Measurements from ENCODE around the gene IQGAP2.
"Not testable (repeated sequence)": the region's sequence is repeated elsewhere in the genome, so short reads cannot be mapped to it uniquely, and the experiment has no call there.

Gene IQGAP2

DNA sequence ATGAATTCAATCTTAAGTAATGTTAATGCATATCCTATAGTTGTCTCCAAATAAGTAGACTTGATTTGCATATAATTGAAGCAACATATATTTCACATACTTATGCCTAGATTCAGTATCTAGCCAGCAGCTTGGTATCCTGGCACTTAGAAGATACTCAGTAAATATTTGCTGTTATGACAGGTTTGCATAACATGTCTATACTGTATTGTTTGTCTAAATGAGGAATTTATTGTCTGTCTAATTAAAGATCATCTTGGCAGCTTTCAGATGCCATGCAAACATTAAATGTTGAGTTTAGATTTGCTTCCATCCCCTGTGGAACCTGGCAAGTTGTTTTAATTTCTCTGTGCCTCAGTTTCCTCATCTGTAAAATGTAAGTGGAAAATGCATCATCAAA lies 9.4 kb downstream of the IQGAP2 start:
- DNase-seq (ENCODE audit: low read depth) = no peak

DNA sequence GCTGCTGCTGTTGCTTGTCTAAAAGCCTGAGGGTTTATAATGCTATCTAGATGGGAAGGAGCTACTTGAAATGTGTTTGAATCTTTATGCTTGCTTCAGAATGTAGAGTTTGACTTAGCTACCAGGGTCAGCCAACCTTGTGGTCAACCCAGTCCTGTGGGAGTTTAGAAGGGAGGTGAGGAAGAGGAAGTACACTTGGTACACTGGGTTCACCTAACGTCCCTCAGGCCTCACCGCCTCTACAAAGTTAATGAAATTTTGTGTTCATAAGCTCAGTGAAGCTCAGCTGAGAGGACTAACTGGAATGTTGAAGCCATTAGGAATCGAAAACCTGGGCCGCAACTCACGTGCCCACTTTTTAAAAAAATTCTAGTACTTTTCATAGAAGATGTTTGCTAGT lies 10.7 kb downstream of the IQGAP2 start:
- DNase-seq (ENCODE audit: low read depth) = no peak

DNA sequence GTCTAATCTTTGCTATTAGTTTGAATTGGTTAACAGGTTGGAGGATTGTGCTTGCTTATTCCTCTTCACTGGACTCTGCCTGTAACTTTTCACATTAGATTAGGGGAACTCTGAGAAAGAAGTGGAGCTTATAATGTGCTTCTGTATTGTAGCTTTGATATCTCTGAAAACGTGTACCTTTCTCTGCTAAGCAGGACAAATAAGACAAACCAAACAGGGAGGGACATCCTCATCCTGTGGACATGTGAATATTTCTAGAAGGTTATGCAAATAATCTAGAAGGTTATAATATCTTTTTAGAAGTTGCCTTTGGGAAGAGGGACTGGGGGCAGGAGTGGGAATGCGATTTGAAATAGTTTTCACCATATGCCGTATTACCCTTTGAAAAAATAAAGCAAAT lies 11.7 kb downstream of the IQGAP2 start:
- DNase-seq (ENCODE audit: low read depth) = no peak

DNA sequence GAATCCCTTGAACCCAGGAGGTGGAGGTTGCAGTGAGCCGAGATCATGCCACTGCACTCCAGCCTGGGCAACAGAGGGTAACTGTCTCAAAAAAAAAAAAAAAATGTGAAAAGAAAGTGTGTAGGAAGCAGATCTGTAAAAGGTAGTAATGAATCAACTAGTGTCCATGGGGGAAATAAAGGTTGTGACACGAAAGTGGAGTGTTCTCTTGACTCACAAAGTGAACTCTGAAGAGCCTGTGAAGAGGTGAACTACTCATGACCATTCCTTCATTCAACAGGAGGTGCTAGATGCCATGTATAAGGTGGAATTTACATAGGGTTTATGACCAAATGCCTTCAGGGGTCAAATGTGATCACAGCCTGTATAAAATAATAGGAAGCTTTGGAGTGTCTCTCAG lies 12.8 kb downstream of the IQGAP2 start:
- no peak for DNase-seq (ENCODE audit: low read depth)

DNA sequence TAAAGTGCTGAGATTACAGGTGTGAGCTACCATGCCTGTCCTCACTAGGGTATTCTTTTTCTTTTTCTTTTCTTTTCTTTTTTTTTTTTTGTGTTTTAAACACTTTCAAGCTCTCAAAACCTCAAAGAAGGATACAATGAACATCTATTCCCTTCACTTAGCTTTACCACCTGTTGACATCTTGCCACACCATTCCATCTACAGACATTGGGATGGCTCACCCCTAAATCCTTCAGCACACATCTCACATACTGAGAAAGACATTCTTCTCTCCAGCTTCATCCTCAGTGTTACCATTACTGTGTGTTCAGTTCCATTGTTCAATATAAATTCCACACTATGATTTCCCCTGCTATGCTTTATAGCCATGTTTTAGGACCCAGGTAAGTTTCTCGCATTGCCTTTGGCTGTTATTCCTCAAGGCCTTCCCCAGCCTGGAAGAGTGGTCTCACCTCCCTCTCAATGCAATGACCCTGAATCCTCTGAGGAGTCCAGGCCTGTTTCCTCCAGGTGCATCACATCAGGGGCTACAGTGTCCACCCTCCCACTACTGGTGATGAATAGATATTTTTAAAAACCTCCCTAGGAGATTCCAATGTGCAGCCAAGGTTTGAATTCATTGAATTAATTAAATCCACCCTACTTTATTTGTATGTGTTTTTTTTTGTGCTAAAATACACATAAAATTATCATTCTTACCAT lies 16.7 kb downstream of the IQGAP2 start:
- DNase-seq (ENCODE audit: low read depth) = no peak

DNA sequence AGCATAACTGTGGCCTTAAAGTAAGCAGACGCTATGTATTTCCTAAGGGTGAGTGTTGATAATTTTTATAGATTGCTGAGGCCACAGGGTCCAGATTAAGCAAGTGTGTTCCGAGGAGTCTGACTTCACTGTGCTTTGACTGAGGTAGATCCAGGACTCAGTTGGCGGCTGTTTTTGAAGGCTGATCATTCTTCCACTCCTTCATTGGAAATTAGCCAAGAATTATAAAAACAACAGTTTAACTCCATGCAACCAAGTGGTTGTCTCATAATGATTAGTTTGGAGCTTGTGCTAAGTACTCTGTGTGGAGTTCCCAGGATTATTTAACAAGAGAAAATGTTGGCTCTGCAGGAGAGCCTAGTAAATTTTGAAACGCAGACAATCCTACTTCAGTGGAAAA lies 19.1 kb downstream of the IQGAP2 start:
- no peak for DNase-seq (ENCODE audit: low read depth)

DNA sequence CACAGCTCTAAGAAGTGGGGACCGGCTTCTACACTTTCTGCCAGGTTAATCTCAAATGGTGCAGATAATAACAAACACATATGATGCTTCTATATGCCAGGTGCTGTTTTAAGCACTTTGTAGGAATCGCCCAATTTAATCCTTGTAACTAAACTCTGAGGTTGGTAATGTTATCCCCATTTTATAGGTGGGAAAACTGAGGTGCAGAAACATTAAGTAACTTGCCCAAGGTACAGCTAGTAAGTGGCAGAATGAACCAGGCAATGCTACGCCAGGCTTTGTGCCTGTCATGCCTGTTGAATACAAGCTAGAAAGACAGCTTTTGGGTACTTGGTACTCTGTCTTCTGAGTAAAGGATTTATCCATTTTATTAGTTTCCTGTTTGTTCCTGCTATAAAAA lies 19.7 kb downstream of the IQGAP2 start:
- no peak for DNase-seq (ENCODE audit: low read depth)

DNA sequence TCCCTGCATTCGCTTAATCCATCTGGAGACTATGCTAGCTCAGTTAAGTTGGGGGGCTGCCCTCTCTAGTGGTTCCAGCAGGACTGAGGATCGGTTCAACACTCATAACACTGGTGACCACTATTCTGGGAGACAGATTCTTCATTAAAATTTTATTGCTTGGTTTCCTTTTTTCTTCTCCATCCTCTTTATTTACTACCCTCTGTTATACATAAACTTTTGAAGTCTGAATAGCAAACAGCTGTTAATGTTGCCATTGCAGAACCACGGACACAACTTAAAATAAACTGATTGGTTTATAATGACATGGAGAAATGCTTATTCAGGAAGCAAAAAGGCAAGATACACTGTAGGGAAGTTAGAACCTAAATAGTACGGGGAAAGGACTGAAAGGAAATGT lies 22.1 kb downstream of the IQGAP2 start:
- DNase-seq (ENCODE audit: low read depth) = no peak

DNA sequence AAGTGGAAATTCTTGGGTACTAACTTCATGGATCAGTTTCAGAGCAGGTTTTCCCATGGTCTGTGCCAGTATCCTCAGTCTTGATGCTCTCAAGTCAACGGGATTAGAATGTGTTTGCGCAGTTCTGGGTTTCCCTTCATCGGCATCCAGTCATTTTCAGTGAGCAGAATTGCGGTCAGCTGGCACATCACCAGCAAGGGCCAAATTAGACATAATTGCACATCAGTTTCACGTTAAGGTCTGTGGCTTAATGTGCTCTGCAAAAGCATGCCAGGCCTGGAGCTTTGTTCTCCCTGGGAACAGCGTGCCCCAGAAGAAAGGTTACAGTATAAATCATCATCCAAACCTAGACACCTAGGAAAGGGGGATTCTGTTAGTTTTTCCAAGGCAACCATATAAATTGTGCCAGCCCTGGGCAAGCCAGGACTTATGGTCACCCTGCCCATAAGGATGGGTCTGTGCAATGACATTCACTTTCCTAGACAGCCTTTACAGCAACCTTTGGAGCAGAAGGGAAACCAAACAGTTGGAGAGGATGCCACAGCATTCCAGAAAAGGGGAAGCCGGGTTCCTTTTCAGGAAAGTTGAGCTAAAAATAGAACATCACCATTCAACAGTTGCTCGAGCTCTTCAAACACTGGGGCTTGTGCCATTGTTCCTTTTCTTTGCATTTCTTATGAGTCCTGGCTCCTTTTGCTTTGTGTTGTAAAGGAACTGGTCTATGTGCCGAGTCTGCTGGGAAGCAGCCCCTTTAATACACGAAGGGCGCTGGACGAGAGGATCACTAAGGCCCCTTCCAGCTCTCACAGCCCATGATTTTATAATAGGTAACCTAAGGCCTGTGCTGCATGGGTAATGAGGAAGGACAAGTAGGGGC lies 23.1 kb downstream of the IQGAP2 start:
- no peak for DNase-seq (ENCODE audit: low read depth)

DNA sequence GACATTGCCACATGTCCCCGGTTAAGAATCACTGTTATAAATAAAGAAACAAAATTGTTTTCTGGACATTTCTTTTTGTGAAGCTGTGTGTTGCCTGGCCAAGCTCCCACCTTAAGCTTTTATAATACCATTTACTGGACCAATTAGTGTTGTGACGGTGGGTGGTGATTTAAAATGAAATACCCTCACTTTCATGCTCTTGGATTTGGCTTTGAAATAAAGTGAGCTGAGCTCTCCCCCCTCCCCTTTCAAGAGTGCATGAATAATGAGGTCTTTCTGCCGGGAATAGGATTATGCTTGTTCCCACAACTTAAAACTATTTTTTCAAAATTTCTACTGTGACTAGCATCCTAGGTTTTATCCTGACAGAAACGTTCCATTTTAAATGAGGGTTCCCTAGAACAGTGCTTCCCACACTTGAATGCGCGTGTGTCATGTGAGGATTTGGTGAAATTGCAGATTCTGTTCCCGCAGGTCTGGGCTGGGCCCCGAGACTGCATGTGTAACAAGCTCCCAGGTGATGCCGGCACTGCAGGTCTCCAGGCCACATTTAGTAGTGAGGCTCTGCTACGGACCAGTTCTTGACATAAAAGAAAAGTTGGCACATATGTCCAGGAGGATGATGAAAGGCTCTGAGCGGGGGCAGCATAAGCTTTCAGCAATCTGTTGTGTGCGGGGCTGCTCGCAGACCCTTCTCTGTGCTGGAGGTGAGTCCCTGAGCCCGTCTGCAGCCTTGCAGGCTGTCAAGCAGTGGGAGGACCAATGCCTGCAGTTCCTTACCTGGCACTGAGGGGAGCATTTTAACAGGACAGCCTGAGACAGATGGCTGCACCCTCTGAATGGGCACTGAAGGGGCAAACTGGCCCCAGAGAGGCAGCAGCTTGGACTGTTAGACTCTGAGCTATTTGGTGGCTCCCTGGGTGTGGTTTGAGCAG lies 24.4 kb downstream of the IQGAP2 start:
- no peak for DNase-seq (ENCODE audit: low read depth)

DNA sequence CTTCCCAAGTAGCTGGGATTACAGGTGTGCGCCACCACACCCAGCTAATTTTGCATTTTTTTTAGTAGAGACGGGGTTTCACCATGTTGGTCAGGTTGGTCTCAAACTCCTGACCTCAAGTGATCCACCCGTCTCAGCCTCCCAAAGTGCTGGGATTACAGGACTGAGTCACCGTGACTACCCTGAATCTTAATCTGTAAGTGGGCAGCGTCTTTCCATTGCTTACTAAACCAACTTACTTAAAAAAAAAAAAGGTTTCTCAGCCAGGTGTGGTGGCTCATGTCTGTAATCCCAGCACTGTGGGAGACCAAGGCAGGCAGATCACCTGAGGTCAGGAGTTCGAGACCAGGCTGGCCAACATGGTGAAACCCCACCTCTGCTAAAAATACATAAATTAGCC lies 25.5 kb downstream of the IQGAP2 start:
- DNase-seq (ENCODE audit: low read depth) = not testable (repeated sequence)

DNA sequence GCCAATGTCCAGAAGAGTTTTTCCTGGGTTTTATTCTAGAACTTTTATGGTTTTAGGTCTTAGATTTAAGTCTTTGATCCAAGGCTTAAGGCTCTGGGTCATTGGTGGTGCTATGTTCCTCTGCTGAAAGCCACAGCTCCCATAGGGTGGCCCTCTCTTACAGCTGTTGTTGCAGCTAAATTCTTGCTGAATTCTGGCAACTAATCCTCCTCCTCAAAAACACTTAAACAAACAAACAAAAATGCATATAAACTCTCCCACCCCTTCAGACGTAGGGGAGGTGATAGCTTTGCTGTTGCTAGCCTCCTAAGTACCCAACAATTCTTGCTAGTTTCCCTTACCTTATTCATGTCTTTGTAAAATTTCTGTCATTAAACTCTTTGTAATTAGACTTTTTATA lies 30.2 kb downstream of the IQGAP2 start:
- DNase-seq (ENCODE audit: low read depth) = no peak

DNA sequence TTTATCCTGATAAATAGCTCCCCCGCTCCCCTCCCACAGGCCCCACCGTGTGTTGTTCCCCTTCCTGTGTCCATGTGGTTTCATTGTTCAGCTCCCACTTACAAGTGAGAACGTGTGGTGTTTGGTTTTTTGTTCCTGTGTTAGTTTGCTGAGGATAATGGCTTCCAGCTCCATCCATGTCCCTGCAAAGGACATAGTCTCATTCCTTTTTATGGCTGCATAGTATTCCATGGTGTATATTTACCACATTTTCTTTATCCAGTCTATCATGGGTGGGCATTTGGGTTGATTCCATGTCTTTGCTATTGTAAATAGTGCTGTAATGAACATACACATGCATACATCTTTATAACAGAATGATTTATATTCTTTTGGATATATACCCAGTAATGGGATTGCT lies 34.4 kb downstream of the IQGAP2 start:
- not testable (repeated sequence) for DNase-seq (ENCODE audit: low read depth)

DNA sequence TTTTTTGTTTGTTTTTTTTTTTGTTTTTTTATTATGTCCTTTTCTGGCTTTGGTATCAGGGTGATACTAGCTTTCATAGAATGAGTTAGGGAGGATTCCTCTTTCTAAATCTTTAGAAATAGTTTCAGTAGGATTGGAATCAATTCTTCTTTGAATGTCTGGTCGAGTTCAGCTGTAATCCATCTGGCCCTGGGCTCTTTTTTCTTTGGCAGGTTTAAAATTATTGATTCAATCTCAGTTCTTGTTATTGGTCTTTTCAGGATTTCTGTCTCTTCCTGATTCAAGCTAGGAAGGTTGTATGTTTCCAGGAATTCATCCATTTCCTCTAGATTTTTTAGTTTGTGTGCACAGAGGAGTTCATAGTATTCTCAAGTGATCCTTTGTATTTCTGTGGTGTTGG lies 34.9 kb downstream of the IQGAP2 start:
- no peak for DNase-seq (ENCODE audit: low read depth)

DNA sequence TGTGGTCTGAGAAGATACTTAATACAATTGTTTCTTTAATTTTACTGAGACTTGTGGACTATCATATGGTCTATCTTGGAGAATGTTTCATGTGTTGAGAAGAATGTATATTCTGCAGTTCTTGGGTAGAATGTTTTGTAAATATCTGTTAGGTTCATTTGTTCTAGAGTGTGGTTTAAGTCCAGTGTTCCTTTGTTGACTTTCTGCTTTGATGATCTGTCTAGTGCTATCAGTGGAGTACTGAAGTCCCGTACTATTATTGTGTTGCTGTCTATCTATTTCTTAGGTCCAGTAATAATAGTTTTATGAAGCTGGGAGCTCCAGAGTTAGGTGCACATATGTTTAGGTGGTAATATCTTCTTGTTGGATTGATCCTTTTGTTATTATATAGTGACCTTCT lies 36.1 kb downstream of the IQGAP2 start:
- DNase-seq (ENCODE audit: low read depth) = no peak

DNA sequence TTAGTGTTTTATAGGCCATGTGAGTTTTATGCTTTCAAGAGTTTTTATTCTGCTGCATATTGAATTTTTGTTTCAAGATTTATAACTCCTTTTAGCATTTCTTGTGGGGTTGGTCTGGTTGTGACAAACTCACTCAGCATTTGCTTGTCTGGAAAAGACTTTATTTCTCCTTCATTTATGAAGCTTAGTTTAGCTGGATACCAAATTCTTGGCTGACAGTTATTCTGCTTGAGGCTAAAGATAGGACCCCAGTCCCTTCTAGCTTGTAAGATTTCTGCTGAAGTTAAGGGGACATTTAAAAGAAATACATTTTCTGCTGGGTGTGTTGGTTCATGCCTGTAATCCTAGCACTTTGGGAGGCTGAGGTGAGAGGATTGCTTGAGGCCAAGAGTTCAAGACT lies 36.8 kb downstream of the IQGAP2 start:
- no peak for DNase-seq (ENCODE audit: low read depth)

DNA sequence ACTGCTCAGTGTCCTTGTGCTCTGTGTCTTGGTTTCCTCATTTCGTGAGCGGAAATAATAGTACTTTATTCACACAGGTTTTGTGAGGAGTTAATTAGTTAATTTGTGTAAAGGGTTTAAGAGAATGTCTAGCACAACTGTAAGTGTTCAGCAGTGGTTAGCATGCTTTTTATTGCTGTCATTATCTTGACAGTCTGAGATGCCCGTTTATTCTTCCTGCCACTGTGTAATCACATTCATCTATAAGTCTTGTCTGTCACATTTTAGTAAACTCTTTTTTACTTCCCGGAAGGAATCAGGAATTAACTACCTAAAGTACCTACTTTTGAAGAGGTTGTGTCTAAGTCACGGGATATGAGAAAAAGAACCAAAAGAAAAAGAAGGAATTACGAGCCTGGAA lies 38.0 kb downstream of the IQGAP2 start:
- no peak for DNase-seq (ENCODE audit: low read depth)

DNA sequence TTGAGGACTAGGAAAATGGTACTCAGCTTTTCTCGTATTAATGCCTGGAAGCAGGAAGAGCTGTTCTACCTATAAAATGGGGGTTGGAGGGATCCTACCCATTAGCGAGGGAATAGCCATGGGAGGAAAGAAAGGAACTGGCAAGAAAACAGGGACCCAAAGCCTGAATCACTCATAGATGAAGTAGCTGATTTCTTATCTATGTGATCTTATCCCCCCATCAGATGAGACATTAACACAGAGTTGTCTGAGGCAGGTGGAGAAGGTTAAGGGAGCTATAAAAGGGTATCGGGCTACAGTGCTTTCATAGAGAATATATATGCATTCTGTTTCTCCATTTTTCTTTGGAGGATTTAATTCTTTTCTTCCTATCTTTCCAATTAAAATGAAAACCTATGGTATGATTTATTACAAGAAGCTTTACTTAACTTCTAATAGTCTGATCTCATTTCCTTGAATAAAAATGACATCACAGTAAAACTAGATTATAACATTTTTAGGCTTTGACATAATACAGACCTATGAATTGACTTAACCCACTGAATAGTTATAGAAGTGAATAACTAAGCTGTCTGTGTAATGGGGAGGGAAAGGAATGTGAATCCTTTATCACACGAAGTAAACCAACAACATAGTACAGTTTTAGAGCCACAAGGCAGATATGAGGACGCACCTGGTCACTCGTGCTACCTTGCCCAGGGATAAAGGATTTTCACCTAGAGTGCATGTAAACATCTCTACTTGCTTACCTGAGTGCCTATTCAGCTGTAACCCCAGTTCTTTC lies 39.0 kb downstream of the IQGAP2 start:
- no peak for DNase-seq (ENCODE audit: low read depth)

DNA sequence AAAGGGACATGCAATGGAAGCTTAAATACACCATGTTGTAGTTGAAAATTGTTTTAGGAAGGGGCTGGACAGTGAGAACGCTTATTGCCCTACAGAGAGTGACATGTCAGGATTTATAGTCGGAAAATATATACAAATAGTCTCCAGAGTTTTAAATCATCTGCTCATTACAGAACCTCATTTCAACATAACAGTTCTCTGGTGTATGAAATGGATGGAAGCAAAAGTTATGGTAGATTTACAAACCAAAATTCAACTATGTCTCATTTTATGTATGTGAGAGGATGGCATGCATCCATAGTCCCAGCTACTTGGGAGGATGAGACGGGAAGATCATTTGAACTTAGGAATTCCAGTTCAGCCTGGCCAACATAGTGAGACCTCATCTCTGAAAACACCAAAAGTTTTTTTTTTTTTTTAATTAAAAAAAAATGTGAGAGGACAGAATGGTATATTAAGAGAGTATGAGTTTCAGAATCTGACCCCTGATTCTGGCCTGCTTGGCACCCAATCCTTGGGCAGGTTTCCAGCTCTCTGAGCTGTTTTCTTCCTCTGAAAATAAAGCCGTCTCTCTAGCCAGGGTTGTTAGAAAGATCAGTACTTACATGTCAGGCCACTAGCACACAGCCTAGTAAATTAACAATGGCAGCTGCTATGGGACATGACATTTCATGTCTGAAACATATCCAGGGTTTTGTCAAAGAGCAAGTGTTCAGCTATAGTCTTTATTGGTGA lies 40.1 kb downstream of the IQGAP2 start:
- DNase-seq (ENCODE audit: low read depth) = no peak

DNA sequence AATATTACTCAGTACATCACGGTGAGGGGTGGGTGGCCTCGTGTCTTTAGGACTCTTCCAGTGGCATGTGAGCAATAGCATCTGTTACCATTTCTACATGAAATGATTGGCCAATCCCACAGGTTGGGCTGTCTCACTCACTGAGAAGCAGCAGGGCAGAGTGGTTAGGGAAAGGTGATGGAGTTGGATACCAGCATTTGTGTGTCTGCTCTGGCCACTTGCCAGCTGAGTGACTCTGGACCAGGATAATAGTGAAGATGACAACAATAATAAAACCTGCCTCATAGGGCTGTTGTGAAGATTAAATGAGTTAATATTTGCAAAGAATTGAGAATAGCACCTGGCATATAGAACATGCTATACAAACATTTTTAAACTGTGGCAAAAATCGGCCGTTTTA lies 42.0 kb downstream of the IQGAP2 start:
- DNase-seq (ENCODE audit: low read depth) = no peak

DNA sequence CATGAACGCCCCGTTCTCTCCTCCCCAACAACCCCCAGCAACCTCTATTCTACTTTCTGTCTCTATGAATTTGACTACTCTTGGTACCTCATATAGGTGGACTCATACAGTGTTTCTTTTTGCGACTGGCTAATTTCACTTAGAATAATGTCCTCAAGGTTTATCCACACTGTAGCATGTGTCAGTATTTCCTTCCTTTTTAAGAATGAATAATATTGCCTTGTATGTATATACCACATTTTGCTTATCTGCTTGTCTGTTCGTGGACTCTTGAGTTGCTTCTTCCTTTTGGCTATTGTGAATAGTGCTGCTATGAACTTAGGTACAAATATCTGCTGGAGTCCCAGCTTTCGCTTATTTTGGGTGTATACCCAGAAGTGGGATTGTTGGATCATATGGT lies 42.7 kb downstream of the IQGAP2 start:
- DNase-seq (ENCODE audit: low read depth) = no peak
